Cardiac fibroblast (primary cell): ENCODE measurements around the gene WNK2.
A peak's percentile ranks its signal among the peaks of the same experiment; 100 is the strongest.
"Not testable (repeated sequence)": the region's sequence is repeated elsewhere in the genome, so short reads cannot be mapped to it uniquely, and the experiment has no call there.

Source experiments
- DNase-seq, 2 donors: peaks; one replicate each; pipeline versions ENCODE4 v3.0.0 to v3.0.0-alpha.2; 2010; ENCODE audit warnings: low read depth in 2 of 2
- H3K4me3 ChIP-seq, 2 donors: replicated peaks in 1 of 2; 1 replicate in 1 of 2; 2 replicates in 1 of 2; pipeline ENCODE4 v1.5.1; 2011; ENCODE audit warnings: low read depth in 2 of 2, low read length in 2 of 2, mild to moderate bottlenecking in 2 of 2, moderate library complexity in 1 of 2
- CTCF ChIP-seq: IDR thresholded peaks from one replicate; pipeline ENCODE4 v1.5.1; 2011; ENCODE audit warnings: low read depth, mild to moderate bottlenecking, low read length, inconsistent platforms

The WNK2 gene

GRCh38 chr9:93340091-93340490, 156.2 kb downstream of the WNK2 start:
- no peak overlapping the region for H3K4me3 ChIP-seq
- DNase-seq: no peak
- TF ChIP-seq CTCF: no peak

- DNase-seq, H3K4me3 ChIP-seq: not testable (repeated sequence)
These were observed 157.9 kb downstream of the WNK2 start for GRCh38 chr9:93341820-93342219.

- not testable (repeated sequence) for DNase-seq, H3K4me3 ChIP-seq
These were observed 158.5 kb downstream of the WNK2 start for GRCh38 chr9:93342428-93342827.

GRCh38 chr9:93343663-93344062, 159.7 kb downstream of the WNK2 start:
- H3K4me3 ChIP-seq: no peak overlapping the region
- no peak for DNase-seq
- no peak for TF ChIP-seq CTCF

- no peak for TF ChIP-seq CTCF
- no peak for DNase-seq
- H3K4me3 ChIP-seq: peak overlapping the region in 1 of 2 donors; percentile 22
These were observed 161.8 kb downstream of the WNK2 start for GRCh38 chr9:93345643-93346230.

- TF ChIP-seq CTCF: no peak
- peak; percentile 6 to 19 for DNase-seq
- peak overlapping the region; percentile 22 to 31 for H3K4me3 ChIP-seq
These were observed 162.5 kb downstream of the WNK2 start for GRCh38 chr9:93346231-93347112.

GRCh38 chr9:93347371-93347975, 163.5 kb downstream of the WNK2 start:
- not testable (repeated sequence) for H3K4me3 ChIP-seq, DNase-seq

- DNase-seq, H3K4me3 ChIP-seq: not testable (repeated sequence)
These were observed 169.7 kb downstream of the WNK2 start for GRCh38 chr9:93353413-93354310.
